Thyroid gland (tissue), 4 donors: ENCODE data around the gene ARPP19. TPM values are rescaled to one million over a fixed set of nuclear protein-coding genes. Genes with fewer than 3 reads are reported as not detected.
"Not testable (repeated sequence)": the region's sequence is repeated elsewhere in the genome, so short reads cannot be mapped to it uniquely, and the experiment has no call there.

Experiments
- DNase-seq, 2 donors: peaks; one replicate each; pipeline ENCODE4 v3.0.0-alpha.2; 2019
- H3K27ac ChIP-seq, 3 donors: fragments of 200-600 bp; sonication (generic); 1 replicate in 2 of 3; 2 replicates in 1 of 3; pipeline ENCODE4 v1.5.1; 2016 to 2019; ENCODE audit warnings: mild to moderate bottlenecking in 1 of 3, moderate library complexity in 1 of 3
- H3K27me3 ChIP-seq: fragments of 200-600 bp; sonication (generic); one replicate; pipeline ENCODE4 v1.5.1; 2019
- H3K36me3 ChIP-seq, 2 donors: fragments of 200-600 bp; sonication (generic); one replicate each; pipeline ENCODE4 v1.5.1; 2016 to 2019
- H3K4me1 ChIP-seq, 2 donors: fragments of 200-600 bp; sonication (generic); one replicate each; pipeline ENCODE4 v1.5.1; 2017 to 2019
- H3K4me3 ChIP-seq, 3 donors: fragments of 200-600 bp; sonication (generic); replicated peaks in 1 of 3; 1 replicate in 2 of 3; 2 replicates in 1 of 3; pipeline ENCODE4 v1.5.1; 2016; ENCODE audit warnings: mild to moderate bottlenecking in 1 of 3
- H3K9me3 ChIP-seq: fragments of 200-600 bp; sonication (generic); one replicate; pipeline ENCODE4 v1.5.1; 2017
- CTCF ChIP-seq, 6 experiments: fragments of 200-600 bp in 3 of 6; fragments of 450-650 bp in 3 of 6; sonication (generic) in 3 of 6; IDR thresholded peaks; one replicate each; pipeline ENCODE4 v1.5.1; 2016 to 2019; ENCODE audit warnings: antibody characterized with exemption in 6 of 6, mild to moderate bottlenecking in 2 of 6, inconsistent platforms in 1 of 6, moderate library complexity in 1 of 6
- POLR2A ChIP-seq, 2 donors: fragments of 450-650 bp; IDR thresholded peaks; one replicate each; pipeline ENCODE4 v1.6.1; 2017; ENCODE audit warnings: antibody characterized with exemption in 2 of 2, mild to moderate bottlenecking in 2 of 2, moderate library complexity in 1 of 2
- WGBS, 2 donors: methylation state at CpG; one replicate each; pipeline ENCODE4 v1.1.5; 2017; 5-methylcytosine and 5-hydroxymethylcytosine counted together
- intact Hi-C: fragments of 100-400 bp; cut with DNase I; formaldehyde crosslinking; loops from one replicate; pipeline ENCODE4 v1.15.1; 2023
- total RNA-seq, 4 donors: library from RNA; depleted of rRNA; stranded (reverse); fragments of >200 nt; gene quantifications; one replicate each; pipeline ENCODE4 v1.2.3, GENCODE V29; 2016

ARPP19 gene
- total RNA-seq, 4 donors from 2014 or later, result 148 to 221 (median 202) TPM

- WGBS, 2 donors, result 91% methylated on average over 6 of the region's 6 CpGs
- Histone ChIP-seq H3K4me1 (no peaks in the 10 kb centered on the region), H3K27ac (no peak overlapping the region), H3K9me3 (no peaks in the 10 kb centered on the region), H3K27me3 (no peaks in the 10 kb centered on the region), H3K36me3 (peaks cover 7 to 24% of the 10 kb centered on the region in 2 donors), H3K4me3 (no peak overlapping the region)
- TF ChIP-seq POLR2A (IDR thresholded peaks at IDR 0.05) (no peak), CTCF (IDR thresholded peaks at IDR 0.05) (no peak)
- no peak for DNase-seq
- intact Hi-C loops, result no loop called here
Observed at GRCh38 chr15:52551762-52552161, 17.1 kb downstream of the ARPP19 start.

- H3K4me3 ChIP-seq, H3K27me3 ChIP-seq, H3K4me1 ChIP-seq, intact Hi-C loops, H3K27ac ChIP-seq, H3K9me3 ChIP-seq, DNase-seq: not testable (repeated sequence)
- H3K36me3 ChIP-seq, result peaks cover 13 to 21% of the 10 kb centered on the region in 2 donors
- WGBS, 2 donors, result 75 to 95% methylated on average over 1 of the region's 1 CpG
Observed at GRCh38 chr15:52551186-52551585, 17.6 kb downstream of the ARPP19 start.

GRCh38 chr15:52546031-52546751, 22.6 kb downstream of the ARPP19 start:
- TF ChIP-seq POLR2A (IDR thresholded peaks at IDR 0.05) (no peak), CTCF (IDR thresholded peaks at IDR 0.05) (no peak)
- Histone ChIP-seq H3K4me3 (no peak overlapping the region), H3K27me3 (no peaks in the 10 kb centered on the region), H3K36me3 (peaks cover 12 to 13% of the 10 kb centered on the region in 2 donors), H3K9me3 (no peaks in the 10 kb centered on the region), H3K4me1 (peaks cover 0 to 3% of the 10 kb centered on the region in 2 donors), H3K27ac (no peak overlapping the region)
- WGBS, 2 donors, result 87 to 98% methylated on average over 3 to 5 of the region's 5 CpGs
- intact Hi-C loops, result no loop called here
- DNase-seq, result no peak

GRCh38 chr15:52540374-52541012, 28.3 kb downstream of the ARPP19 start:
- Histone ChIP-seq H3K36me3 (no peaks in the 10 kb centered on the region), H3K4me3 (no peak overlapping the region), H3K27me3 (no peaks in the 10 kb centered on the region), H3K9me3 (no peaks in the 10 kb centered on the region), H3K4me1 (peaks cover 12 to 20% of the 10 kb centered on the region in 2 donors), H3K27ac (peak overlapping the region; percentile 39 to 88 (median 86))
- peak; percentile 77 to 87 for DNase-seq
- WGBS, 2 donors, result 38 to 42% methylated on average over 3 of the region's 3 CpGs
- TF ChIP-seq CTCF (IDR thresholded peaks at IDR 0.05) (no peak), POLR2A (IDR thresholded peaks at IDR 0.05) (no peak)
- intact Hi-C loops, result no loop called here

- Histone ChIP-seq H3K36me3 (no peaks in the 10 kb centered on the region), H3K27me3 (no peaks in the 10 kb centered on the region), H3K27ac (no peak overlapping the region), H3K9me3 (no peaks in the 10 kb centered on the region), H3K4me3 (no peak overlapping the region), H3K4me1 (peaks cover 12 to 20% of the 10 kb centered on the region in 2 donors)
- no peak for DNase-seq
- intact Hi-C loops, result no loop called here
- WGBS, 2 donors, result 88 to 97% methylated on average over 8 of the region's 8 CpGs
- TF ChIP-seq POLR2A (IDR thresholded peaks at IDR 0.05) (no peak), CTCF (IDR thresholded peaks at IDR 0.05) (no peak)
Observed at GRCh38 chr15:52537459-52537858, 31.4 kb downstream of the ARPP19 start.
